RWPE1 (cell line): ENCODE measurements around the gene MAGED1.

Source experiments
- CTCF ChIA-PET: fragments of 350-600 bp; sonication (Branson Sonifier 250); formaldehyde crosslinking; extraction: SDS; loops from one replicate; lab custom pipeline; 2021; lab: Yijun Ruan, JAX
- POLR2A ChIA-PET: fragments of 400-600 bp; formaldehyde crosslinking; extraction: SDS; loops from one replicate; lab custom pipeline; 2020; ENCODE audit warnings: antibody characterized with exemption; ENCODE audit not compliant: low non-redundant PET; lab: Yijun Ruan, JAX
- DNase-seq: peaks from one replicate; pipeline ENCODE4 v3.0.0; 2012; ENCODE audit warnings: low spot score
- H3K27ac ChIP-seq: fragments of 450-650 bp; 2 replicates; pipeline ENCODE4 v1.5.1; 2017
- CTCF ChIP-seq: fragments of 450-650 bp; conservative IDR thresholded peaks from 2 replicates; pipeline ENCODE4 v1.5.1; 2017; ENCODE audit warnings: low read depth, mild to moderate bottlenecking

Gene MAGED1

GRCh38 chrX:51853251-51853650 lies 40.2 kb upstream of the MAGED1 start:
- POLR2A ChIA-PET = no interaction called here
- no peak for DNase-seq
- no peak overlapping the region for H3K27ac ChIP-seq

GRCh38 chrX:51855698-51856097 lies 37.7 kb upstream of the MAGED1 start:
- POLR2A ChIA-PET = no interaction called here
- no peak for DNase-seq
- no peak overlapping the region for H3K27ac ChIP-seq
- TF ChIP-seq CTCF = no peak
- CTCF ChIA-PET = no interaction called here

More at GRCh38 chrX:51853251-51853650, 40.2 kb upstream of the MAGED1 start:
- TF ChIP-seq CTCF = no peak
- CTCF ChIA-PET = no interaction called here

GRCh38 chrX:51857159-51857733 lies 36.2 kb upstream of the MAGED1 start:
- CTCF ChIA-PET = no interaction called here
- no peak for DNase-seq
- POLR2A ChIA-PET = no interaction called here
- no peak overlapping the region for H3K27ac ChIP-seq
- TF ChIP-seq CTCF = no peak

- no peak for TF ChIP-seq CTCF
- ChIA-PET POLR2A (no interaction called here), CTCF (interaction anchor here (0.6 kb wide), 3 partner anchors 9 to 224 kb away, joined by 3 to 5 read pairs (median 3); no protein-coding TSS in a partner anchor)
- no peak for DNase-seq
- H3K27ac ChIP-seq = no peak overlapping the region
These were observed 32.7 kb upstream of the MAGED1 start for GRCh38 chrX:51860679-51861078.

GRCh38 chrX:51862920-51863319 lies 30.5 kb upstream of the MAGED1 start:
- no peak overlapping the region for H3K27ac ChIP-seq
- no peak for DNase-seq
- ChIA-PET CTCF (no interaction called here), POLR2A (no interaction called here)
- TF ChIP-seq CTCF = no peak

DNA sequence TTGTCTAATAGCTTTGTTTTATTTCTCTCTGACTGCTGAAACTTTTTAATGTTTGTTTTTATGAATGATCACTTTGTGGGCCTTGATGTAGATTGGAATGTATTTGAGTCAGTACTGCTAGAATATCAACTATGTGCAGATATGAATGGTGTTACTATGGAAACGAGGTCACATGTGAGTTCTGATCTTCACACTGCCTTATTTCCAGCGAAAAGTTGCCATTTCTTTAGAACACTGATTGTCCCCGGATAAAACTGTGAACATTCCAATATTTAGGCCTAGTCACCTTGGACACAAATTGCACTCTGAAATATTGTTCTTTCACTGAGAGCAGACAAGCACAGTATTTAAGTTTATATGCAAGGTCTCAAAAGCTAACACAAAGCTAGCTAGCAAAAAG lies 27.2 kb upstream of the MAGED1 start:
- no peak for TF ChIP-seq CTCF
- no peak for DNase-seq
- ChIA-PET POLR2A (no interaction called here), CTCF (no interaction called here)
- no peak overlapping the region for H3K27ac ChIP-seq
